Left lung (tissue), 10 donors: Measurements from ENCODE around the gene STX17. TPM values are rescaled to one million over a fixed set of nuclear protein-coding genes. Genes with fewer than 3 reads are reported as not detected.
"Not testable (repeated sequence)": the region's sequence is repeated elsewhere in the genome, so short reads cannot be mapped to it uniquely, and the experiment has no call there.

Source experiments
- ATAC-seq: fragments of 200-7000 bp; cut with Tn5 transposase; one replicate; pipeline ENCODE4 v1.9.1; 2020; ENCODE audit warnings: moderate library complexity
- DNase-seq, 4 donors: peaks; one replicate each; pipeline ENCODE4 v3.0.0-alpha.2; 2013 to 2020
- H3K27ac ChIP-seq, 2 donors: fragments of 200-600 bp; sonication (generic) in 1 of 2; one replicate each; pipeline versions ENCODE4 v1.5.0 to v1.8.0; 2020 to 2021
- H3K27me3 ChIP-seq, 2 donors: fragments of 200-600 bp; sonication (generic) in 1 of 2; one replicate each; pipeline versions ENCODE4 v1.5.0 to v1.8.0; 2020 to 2021
- H3K36me3 ChIP-seq, 2 donors: fragments of 200-600 bp; sonication (generic) in 1 of 2; one replicate each; pipeline versions ENCODE4 v1.5.0 to v1.8.0; 2020 to 2021
- H3K4me1 ChIP-seq, 2 donors: fragments of 200-600 bp; one replicate each; pipeline ENCODE4 v1.8.0; 2021
- H3K4me3 ChIP-seq, 2 donors: fragments of 200-600 bp; sonication (generic) in 1 of 2; one replicate each; pipeline versions ENCODE4 v1.5.0 to v1.8.0; 2020 to 2021; ENCODE audit warnings: mild to moderate bottlenecking in 1 of 2
- H3K9me3 ChIP-seq, 2 donors: fragments of 200-600 bp; sonication (generic) in 1 of 2; one replicate each; pipeline versions ENCODE4 v1.5.0 to v1.8.0; 2020 to 2021
- intact Hi-C, 2 donors: fragments of 100-400 bp; cut with DNase I; formaldehyde crosslinking; loops; one replicate each; pipeline versions ENCODE4 v1.11.2 to v1.14.2; 2022
- polyA plus RNA-seq, 6 donors: library from polyadenylated mRNA; unstranded; fragments of 120-200 nt; gene quantifications; one replicate each; pipeline ENCODE4 v1.2.1, GENCODE V29; 2013; ENCODE audit not compliant: insufficient read length in 6 of 6
- total RNA-seq, 2 donors: library from RNA; stranded (reverse); fragmentation: NEBNext Ultra II Directional; extraction: Animal tissue kit (Norgen Biotek cat#: 25700); gene quantifications; one replicate each; pipeline ENCODE4 v1.2.1, GENCODE V29; 2021
- TF ChIP-seq, protein P1 (sequence below), 2 donors: fragments of 200-600 bp; sonication (generic) in 1 of 2; IDR thresholded peaks; one replicate each; pipeline versions ENCODE4 v1.5.0 to v1.8.0; 2021; ENCODE audit warnings: antibody characterized with exemption in 2 of 2
- donor health status: DM: no; HTN: yes; CAD: no.
- donor health status: DM: no; HTN: no; CAD: no.

STX17 gene
- total and polyA plus RNA-seq, 8 donors, result 34.3 to 47.9 (median 37.7) TPM

DNA sequence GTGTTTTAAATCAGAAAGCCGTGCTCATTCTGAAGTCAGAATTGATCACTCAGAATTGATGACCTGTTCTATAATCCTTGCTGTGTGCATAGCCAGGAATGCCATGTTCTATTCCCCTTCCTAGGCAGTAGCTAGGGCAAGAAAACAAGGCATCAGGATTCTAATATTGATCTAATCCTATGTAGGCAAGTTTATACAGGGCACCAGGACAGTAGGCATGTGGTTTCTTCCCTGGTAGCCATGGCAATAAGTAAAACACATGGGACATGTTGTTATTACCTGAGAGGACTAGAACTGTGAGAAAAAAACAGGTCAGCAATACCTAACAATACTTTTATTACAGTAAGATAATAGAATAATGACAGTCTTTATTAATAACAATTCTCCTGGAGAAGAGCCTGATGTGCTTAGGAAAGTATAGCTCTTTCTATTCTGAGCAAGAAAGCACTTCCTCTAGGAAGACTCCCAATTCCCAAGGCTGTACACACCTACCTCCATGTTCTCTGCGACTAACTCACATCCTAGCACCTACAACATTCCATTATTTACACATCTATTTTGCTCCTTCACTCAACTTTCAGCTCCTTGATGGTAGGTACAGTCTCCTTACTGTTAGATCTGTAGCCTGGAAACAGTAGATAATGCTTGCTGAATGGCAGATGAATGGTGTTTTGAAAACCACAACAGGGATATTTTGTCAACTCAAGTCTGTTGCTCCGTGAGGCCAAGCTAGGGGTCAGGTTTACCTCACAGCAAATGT, 70.8 kb downstream of the STX17 start:
- TF ChIP-seq, protein P1, sequence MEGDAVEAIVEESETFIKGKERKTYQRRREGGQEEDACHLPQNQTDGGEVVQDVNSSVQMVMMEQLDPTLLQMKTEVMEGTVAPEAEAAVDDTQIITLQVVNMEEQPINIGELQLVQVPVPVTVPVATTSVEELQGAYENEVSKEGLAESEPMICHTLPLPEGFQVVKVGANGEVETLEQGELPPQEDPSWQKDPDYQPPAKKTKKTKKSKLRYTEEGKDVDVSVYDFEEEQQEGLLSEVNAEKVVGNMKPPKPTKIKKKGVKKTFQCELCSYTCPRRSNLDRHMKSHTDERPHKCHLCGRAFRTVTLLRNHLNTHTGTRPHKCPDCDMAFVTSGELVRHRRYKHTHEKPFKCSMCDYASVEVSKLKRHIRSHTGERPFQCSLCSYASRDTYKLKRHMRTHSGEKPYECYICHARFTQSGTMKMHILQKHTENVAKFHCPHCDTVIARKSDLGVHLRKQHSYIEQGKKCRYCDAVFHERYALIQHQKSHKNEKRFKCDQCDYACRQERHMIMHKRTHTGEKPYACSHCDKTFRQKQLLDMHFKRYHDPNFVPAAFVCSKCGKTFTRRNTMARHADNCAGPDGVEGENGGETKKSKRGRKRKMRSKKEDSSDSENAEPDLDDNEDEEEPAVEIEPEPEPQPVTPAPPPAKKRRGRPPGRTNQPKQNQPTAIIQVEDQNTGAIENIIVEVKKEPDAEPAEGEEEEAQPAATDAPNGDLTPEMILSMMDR (IDR thresholded peaks at IDR 0.05), result no peak
- H3K36me3 ChIP-seq, result peaks cover 0 to 5% of the 10 kb centered on the region in 2 donors
- intact Hi-C loops, result no loop called here
- peaks cover 0 to 5% of the 10 kb centered on the region in 2 donors for H3K4me1 ChIP-seq
- no peaks in the 10 kb centered on the region for H3K27me3 ChIP-seq
- no peak overlapping the region for H3K27ac ChIP-seq
- no peak overlapping the region for H3K4me3 ChIP-seq
- no peaks in the 10 kb centered on the region for H3K9me3 ChIP-seq
- no peak for DNase-seq
- ATAC-seq, result no peak

DNA sequence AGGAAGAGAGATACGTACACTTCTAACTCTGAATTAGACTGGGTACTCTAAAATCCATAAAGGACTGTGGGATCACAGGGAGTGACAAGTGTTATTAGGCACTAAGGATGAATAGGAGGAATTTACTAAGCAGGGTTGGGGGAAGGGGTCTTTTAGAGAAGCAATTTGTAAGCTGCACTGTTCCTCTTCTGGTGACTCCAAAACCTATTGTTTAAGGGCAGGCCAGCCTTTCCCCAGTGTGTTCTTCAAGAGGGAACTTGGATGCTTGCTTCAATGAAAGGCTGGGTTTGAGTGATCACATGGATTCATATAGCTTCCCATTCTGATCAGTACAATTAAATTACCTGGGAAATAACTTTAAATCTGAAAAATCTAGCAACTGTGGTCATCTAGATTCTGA, 71.8 kb downstream of the STX17 start:
- no peak for DNase-seq
- intact Hi-C loops, result no loop called here
- Histone ChIP-seq H3K9me3 (no peaks in the 10 kb centered on the region), H3K36me3 (peaks cover 0 to 13% of the 10 kb centered on the region in 2 donors), H3K27me3 (no peaks in the 10 kb centered on the region), H3K4me1 (no peaks in the 10 kb centered on the region), H3K27ac (no peak overlapping the region), H3K4me3 (no peak overlapping the region)
- no peak for ATAC-seq
- TF ChIP-seq, protein P1 (IDR thresholded peaks at IDR 0.05), result no peak

DNA sequence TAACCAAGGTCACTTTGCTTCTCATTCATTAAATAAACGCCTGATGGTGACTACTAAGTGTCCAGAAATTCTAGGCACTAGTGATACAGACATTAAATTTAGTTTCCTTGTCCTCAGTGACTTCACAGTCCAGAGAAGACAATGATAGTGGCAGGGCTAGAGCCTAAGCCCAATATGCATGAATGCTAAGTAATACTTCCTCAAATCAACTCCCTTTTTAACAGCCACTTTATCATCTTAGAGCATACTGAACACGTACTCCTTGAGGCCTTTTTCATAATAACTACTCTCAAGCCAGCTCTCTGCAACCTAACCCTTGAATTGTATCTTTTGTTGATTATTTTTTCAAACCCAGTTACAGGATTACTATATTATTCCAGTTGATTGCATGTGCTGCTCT, 74.1 kb downstream of the STX17 start:
- Histone ChIP-seq H3K36me3 (peaks cover 0 to 30% of the 10 kb centered on the region in 2 donors), H3K4me3 (no peak overlapping the region), H3K27ac (no peak overlapping the region), H3K4me1 (no peaks in the 10 kb centered on the region), H3K9me3 (no peaks in the 10 kb centered on the region), H3K27me3 (no peaks in the 10 kb centered on the region)
- no peak for DNase-seq
- TF ChIP-seq, protein P1 (IDR thresholded peaks at IDR 0.05), result no peak
- intact Hi-C loops, result no loop called here
- ATAC-seq, result peak; percentile 44

DNA sequence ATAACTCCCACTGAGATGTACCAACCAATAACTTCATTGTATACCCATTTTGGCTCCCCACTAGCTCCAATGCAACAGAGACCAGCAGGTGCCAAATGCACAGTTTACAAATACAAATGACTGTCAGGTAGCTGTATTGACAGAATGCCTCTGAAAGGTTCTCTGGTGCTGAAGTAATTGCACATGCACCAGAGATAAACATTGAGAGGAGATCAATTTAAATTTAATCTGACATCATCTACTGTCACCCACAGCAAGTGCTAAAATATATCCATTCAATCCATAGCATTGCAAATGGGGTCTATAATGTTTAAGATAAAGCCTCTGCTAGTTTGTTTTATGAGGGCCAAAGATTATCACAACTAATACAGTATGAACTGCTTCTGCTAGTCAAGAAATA, 80.2 kb downstream of the STX17 start:
- H3K4me1 ChIP-seq, result no peaks in the 10 kb centered on the region
- TF ChIP-seq, protein P1 (IDR thresholded peaks at IDR 0.05), result no peak
- H3K36me3 ChIP-seq, result peaks cover 0 to 49% of the 10 kb centered on the region in 2 donors
- no peak overlapping the region for H3K4me3 ChIP-seq
- no peaks in the 10 kb centered on the region for H3K27me3 ChIP-seq
- intact Hi-C loops, result no loop called here
- H3K9me3 ChIP-seq, result peaks cover 0 to 17% of the 10 kb centered on the region in 2 donors
- H3K27ac ChIP-seq, result no peak overlapping the region
- no peak for ATAC-seq
- DNase-seq, result no peak

DNA sequence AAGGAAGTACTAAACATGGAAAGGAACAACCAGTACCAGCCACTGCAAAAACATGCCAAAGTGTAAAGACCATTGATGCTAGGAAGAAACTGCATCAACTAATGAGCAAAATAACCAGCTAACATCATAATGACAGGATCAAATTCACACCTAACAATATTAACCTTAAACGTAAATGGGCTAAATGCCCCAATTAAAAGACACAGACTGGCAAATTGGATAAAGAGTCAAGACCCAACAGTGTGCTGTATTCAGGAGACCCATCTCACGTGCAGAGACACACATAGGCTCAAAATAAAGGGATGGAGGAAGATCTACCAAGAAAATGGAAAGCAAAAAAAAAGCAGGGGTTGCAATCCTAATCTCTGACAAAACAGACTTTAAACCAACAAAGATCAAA, 84.1 kb downstream of the STX17 start:
- H3K9me3 ChIP-seq, result peaks cover 0 to 39% of the 10 kb centered on the region in 2 donors
- H3K4me1 ChIP-seq, H3K27ac ChIP-seq, ATAC-seq, H3K4me3 ChIP-seq, H3K27me3 ChIP-seq, DNase-seq, intact Hi-C loops: not testable (repeated sequence)
- H3K36me3 ChIP-seq, result peaks cover 0 to 25% of the 10 kb centered on the region in 2 donors
